ENCODE data around the gene SUCLG2.

SUCLG2 gene

GRCh38 chr3:67384016-67384415 lies 270.4 kb downstream of the SUCLG2 start:
- DNase-seq (ENCODE audit: low spot score) = no peak

DNA sequence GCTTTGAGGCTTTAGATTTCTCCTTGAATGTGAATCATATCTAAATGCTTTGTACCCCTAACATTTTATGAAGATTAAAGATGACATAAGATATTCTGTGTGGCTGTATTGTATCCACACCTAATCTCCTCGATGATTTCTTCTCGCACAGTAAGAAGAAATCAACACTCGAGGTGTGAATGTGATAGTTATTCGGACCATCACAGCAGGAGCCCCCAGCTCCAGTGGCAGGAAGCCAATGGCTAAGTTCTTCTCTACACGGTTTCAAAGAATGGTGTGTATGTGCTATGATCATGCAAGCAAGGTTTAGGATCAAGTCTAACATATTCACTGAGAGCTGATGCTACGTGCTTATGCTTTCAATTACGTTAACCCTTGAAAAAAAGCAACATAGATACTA lies 271.0 kb downstream of the SUCLG2 start:
- DNase-seq (ENCODE audit: low spot score) = no peak

GRCh38 chr3:67382536-67382935 lies 271.9 kb downstream of the SUCLG2 start:
- DNase-seq (ENCODE audit: low spot score) = no peak

- DNase-seq (ENCODE audit: low spot score) = peak; percentile 56
These were observed 272.6 kb downstream of the SUCLG2 start for GRCh38 chr3:67381667-67382272.

DNA sequence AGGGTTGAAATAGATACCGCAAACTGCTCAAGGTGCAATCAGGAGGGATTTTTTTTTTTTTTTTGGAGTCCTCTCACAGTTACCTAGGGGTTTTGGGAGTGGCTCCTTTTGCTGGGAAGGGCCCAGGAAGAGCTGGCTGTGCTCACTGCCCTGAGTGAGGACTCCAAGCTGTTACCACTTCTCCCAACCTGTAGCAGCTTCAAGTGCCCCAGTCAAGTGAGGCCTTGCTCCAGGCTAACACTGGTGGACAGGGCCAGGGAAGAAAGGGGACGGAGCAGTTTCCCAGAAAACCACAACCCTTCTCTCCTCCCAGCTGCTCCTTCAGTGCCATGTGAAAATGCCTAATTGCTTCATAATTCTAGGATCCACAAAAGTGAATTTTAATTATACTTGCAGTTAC lies 274.3 kb downstream of the SUCLG2 start:
- DNase-seq (ENCODE audit: low spot score) = no peak

DNA sequence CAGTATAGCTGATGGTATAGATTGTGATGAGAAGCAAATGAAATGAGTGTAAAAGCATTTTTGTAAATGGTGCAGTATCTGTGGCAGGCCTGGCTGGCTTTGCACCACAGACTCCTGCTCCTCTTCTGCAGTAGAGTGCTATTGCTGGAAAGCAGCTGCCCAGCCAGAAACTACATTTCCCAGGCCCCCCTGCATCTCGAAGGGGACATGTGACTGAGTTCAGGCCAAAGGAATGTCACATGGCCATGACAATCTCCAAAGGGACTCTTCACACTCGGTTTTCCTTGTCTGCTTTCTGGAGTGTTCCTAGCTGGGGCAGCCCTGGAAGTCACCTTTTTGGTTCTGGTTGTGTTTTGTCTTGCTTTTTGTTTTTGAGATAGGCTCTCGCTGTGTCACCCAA lies 277.1 kb downstream of the SUCLG2 start:
- DNase-seq (ENCODE audit: low spot score) = no peak

DNA sequence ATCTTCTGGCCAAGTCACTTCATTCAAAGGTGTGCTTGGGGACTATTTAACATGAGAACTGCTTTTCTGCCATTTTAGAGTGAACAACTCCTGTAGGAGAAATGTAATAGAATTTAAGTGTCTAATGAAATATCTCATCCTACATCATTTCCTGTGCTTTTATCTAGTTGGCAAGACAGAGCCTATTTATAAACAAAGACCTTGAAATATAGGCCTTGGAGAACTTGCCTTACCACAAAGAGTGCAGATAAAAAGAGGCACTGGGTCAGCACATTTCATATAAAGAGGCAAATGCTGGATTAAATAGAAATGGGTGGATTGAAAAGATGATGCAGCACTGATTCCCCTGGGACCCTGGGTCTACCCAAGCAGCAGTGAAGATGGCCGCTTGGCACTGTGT lies 278.0 kb downstream of the SUCLG2 start:
- DNase-seq (ENCODE audit: low spot score) = no peak

GRCh38 chr3:67375976-67376375 lies 278.4 kb downstream of the SUCLG2 start:
- no peak for DNase-seq (ENCODE audit: low spot score)

- DNase-seq (ENCODE audit: low spot score) = no peak
These were observed 291.7 kb downstream of the SUCLG2 start for GRCh38 chr3:67362686-67363085.

DNA sequence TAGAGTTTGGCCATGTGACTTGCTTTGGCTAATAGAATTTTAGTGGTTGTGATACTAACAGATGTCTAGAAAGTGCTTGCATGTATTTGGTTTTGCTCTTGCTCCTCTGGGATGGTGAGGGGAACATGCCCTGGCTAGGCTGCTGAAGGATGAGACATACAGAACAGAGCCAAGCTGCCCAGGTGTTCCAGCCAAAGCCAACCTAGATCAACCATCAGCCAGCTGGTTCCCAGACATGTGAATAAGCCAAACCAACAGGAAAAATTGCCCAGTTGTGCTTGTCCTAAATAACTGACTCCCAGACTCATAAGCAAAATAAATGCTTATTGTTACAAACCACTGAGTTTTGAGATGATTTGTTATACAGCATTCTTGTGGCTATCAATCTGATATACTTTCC lies 292.6 kb downstream of the SUCLG2 start:
- no peak for DNase-seq (ENCODE audit: low spot score)

- no peak for DNase-seq (ENCODE audit: low spot score)
These were observed 293.1 kb downstream of the SUCLG2 start for GRCh38 chr3:67361323-67361722.

DNA sequence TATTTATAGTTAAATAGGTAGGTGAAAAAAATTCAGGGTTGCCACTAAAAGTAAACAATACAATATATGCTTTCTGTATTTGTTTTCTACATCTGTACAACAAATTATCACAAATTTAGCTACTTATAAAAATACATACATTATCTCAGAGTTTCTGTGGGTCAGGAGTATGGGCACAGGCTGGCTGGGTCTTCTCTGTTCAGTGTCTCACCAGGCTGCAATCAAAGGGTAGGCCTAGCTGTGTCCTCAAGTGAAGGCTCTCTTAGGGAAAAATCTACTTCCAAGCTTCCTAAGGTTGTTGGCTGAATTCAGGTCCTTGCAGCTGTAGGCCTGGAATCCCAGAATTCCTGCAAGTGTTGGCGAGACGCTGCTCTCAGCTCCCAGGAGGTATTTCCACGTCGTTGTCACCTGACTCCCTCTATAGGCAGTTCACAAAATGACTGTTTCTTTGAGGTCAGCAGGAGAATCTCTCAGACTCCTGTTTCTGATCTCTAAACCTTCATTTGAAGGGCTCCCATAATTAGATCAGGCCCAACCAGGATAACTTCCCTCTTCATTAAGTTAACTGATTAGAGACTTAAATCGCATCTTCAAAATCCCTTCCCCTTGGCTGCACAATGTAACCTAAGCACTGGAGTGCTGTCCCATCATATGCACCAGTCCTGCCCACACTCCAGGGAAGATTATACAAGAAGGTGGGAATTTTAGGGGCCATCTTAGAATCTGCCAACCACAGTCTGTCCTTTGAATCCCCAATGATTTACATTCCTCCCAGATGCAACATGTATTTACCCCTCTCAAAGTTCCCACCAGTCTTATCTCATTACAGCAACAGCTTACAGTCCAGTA lies 296.6 kb downstream of the SUCLG2 start:
- peak; percentile 30 for DNase-seq (ENCODE audit: low spot score)

- no peak for DNase-seq (ENCODE audit: low spot score)
These were observed 304.7 kb downstream of the SUCLG2 start for GRCh38 chr3:67349551-67350174.

DNA sequence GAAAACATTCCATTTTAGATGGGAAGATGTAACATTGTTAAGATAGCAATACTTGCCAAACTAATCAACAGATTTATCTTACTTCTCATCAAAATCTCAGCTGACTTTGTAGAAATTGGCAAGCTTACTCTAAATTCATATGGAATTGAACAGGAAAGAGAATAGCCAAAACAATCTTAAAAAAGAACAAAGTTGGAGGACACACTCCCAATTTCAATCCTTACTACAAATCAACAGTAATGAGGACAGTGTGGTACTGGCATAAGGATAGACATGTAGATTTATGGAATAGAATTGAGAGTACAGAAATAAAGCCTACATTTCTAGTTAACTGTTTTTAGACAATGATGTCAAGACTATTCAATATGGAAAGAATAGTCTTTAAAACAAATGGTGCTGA lies 308.3 kb downstream of the SUCLG2 start:
- DNase-seq (ENCODE audit: low spot score) = no peak

DNA sequence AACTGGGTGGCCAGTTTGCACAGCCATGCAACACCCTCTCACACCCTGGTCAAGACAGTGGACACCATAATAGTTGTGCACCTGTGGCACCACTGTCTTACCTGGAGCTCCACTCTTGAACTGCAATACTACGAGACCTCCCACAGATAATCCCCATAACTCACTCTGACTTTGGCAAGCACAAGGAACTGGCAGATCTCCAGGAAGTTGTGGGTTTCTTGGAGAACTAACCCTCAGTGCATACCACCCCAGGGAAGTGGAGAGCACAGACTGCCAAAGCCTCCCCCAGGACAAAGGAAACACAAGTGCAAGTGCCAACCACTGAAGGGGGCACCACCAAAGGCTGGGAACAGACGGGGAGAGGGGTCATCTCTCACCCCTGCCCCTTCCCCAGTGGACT lies 318.6 kb downstream of the SUCLG2 start:
- DNase-seq (ENCODE audit: low spot score) = no peak

GRCh38 chr3:67334588-67334987 lies 319.8 kb downstream of the SUCLG2 start:
- no peak for DNase-seq (ENCODE audit: low spot score)

DNA sequence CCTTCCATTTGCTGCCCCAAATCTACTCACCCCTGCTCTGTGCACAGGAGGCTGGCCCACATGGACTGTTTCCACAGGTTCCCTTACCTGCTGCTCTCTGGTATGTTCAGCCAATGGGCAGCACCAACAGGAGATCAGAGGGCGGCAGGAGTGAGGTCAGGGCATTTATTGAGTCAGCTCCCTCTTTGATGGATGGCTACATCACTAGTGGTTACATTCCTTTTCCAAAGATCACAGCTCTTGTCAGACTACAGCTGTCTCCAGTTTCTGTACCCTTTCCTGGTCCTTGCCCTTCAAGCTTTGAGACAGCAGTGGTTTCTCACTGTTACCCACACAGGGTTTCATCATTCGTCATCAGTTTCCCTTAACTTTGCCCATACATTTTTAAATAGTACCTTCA lies 325.1 kb downstream of the SUCLG2 start:
- DNase-seq (ENCODE audit: low spot score) = no peak

DNA sequence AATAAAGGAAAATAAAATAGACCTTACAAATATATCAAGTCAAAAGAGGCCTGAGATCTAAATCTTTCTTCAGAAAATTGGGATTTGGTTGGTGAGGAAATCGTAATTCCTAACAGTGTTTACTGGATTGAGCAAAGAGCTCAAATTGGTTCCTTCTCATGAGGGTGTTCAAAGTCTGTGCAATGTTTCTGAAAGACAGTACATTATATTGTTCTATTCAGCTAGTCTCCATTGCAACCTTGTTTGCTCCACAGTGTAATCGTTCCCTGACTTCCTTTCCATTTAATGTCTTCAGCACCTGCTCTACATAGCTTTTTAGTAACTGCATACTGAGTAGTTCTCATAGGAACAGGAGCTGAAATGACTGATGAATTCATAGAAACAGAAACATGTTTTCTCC lies 326.8 kb downstream of the SUCLG2 start:
- DNase-seq (ENCODE audit: low spot score) = no peak

GRCh38 chr3:67325231-67325630 lies 329.2 kb downstream of the SUCLG2 start:
- DNase-seq (ENCODE audit: low spot score) = no peak

All from kidney capillary endothelial cell (primary cell).